HG03469 (cell line): ENCODE data around the gene GNG7.
"Not testable (repeated sequence)": the region's sequence is repeated elsewhere in the genome, so short reads cannot be mapped to it uniquely, and the experiment has no call there.

Experiments used
- ATAC-seq: cut with Tn5 transposase; IDR thresholded peaks from one replicate; pipeline ENCODE4 v1.9.1; 2021; ENCODE audit warnings: mild to moderate bottlenecking, moderate library complexity, moderate number of reproducible peaks; ENCODE audit not compliant: unreplicated experiment

Gene GNG7

DNA sequence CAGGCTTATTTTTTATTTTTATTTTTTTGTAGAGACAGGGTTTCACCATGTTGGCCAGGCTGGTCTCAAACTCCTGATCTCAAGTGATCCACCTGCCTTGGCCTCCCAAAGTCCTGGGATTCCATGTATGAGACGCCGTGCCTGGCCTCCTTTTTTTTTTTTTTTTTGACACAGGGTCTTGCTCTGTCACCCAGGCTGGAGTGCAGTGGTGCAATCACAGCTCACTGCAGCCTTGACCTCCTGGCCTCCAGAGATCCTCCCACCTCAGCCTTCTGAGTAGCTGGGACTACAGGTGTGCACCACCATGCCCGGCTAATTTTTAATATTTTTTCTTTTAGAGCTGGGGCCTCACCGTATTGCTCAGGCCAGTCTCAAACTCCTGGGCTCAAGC is 159.4 kb downstream of the GNG7 start:
- ATAC-seq = not testable (repeated sequence)

DNA sequence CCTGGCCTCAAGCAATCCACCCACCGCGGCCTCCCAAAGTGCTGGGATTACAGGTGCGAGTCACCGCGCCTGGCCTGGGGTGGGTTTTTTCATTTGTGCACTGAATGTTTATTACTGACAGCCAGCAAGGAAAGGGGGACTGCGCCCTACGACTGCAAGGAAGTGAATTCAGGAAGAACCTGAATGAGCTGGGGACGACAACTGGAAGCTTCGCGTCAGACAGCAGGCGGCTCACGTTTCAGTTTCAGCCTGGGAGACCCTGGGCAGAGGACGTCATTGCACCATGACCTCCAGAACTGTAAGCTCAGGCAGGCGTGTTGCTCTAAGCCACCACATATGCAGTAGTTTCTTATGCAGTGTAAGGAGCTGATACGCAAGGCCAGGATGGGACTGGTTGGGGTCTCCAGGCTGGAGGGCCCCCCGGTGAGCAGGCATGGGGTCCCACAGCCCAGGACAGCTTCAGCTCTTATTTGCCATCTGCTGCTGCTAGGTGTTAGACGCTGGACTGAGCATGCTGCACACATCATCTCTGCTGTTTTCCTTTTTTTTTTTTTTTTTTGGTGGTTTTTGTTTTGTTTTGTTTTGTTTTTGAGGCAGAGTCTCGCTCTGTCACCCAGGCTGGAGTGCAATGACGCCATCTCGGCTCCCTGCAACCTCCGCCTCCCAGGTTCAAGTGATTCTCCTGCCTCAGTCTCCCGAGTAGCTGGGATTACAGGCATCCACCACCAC is 160.0 kb downstream of the GNG7 start:
- no peak for ATAC-seq

DNA sequence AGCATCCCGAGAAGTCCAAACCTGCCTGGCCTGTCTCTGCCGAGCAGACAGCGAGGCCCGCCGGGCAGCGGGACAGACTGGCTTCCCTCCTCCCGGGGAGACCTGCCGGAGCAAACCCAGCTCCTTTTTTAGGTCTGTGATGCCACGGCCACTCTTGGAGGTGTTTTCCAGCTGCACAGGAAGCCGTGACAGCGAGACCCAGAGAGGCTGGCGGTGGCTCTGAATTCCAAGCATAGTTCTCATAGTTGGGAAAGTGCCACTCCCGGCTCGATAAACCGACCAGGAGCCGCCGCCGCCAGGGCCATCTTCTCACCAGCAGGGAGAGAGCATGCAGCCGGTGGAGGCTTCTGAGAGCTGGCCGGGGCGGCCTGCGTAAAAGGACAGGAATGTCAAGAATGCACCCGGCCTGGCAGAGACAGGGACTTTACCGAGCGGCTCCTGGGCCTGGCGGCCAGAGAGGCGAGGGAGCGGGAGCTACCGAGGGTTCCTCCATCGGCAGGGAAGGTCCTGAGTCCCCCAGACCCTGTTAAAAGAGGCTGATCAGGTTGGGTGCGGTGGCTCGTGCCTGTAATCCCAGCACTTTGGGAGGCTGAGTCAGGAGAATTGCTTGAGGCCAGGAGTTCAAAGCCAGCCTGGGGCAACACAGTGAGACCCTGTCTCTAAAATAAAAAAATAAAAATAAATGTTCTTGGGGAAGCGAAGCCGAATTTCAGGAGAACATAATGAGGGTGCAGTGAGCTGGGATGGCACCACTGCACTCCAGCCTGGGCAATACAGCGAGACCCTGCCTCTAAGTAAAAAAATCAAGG is 161.6 kb downstream of the GNG7 start:
- no peak for ATAC-seq

DNA sequence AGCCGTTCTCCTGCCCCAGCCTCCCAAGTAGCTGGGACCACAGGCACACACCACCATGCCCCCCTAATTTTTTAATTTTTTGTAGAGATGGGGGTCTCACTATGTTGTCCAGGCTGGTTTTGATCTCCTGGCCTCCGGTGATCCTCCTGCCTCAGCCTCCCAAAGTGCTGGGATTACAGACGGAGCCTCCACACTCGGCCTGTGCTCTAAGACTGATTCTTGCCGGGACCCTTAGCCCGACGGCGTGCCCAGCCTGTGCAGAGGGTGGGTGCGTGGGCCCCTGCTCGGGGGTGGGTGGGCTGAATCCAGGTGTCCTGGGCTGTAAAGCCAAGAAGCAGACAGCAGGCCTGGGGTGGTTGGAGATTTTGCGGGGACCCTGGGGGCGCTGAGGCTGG is 162.2 kb downstream of the GNG7 start:
- ATAC-seq = no peak

DNA sequence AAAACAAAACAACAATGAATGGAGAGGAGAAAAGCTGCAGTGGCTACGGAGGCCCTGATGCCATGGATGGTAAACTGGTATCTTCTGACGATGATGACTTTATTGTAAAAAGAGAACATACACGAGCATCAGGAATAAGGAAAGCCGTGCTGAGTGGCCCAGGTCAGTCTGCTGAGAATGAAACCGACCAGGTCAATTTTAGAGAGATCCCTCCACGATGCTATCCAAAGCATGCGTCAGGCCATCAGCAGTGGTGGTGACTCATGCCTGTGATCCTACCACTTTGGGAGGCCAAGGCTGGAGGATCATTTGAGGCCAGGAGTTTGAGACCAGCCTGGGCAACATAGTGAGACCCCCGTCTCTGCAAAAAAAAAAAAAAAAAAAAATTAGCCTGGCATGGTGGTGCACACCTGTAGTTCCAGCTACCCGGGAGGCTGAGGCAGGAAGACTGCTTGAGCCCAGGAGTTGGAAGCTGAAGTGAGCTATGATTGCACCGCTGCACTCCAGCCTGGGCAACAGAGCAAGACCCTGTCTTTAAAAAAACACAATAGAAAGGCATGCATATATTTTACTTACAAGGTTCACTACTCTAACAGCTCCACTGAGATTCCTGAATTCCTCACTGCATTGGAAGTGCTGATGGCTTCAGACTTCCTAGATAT is 164.3 kb downstream of the GNG7 start:
- no peak for ATAC-seq

DNA sequence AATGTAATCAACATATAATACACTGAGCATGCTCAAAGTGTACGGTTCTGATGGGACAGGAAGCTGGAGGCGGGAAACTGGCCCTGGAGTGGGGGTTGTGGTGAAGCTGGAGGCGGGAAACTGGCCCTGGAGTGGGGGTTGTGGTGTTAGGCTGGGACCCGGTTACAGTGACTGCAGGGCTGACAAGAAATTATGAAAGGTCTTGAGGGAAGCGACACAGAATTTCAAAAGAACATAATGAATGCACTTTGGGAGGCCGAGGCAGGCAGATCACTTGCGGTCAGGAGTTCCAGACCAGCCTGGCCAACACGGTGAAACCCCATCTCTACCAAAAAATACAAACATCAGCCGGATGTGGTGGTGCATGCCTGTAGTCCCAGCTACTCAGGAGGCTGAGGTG is 164.9 kb downstream of the GNG7 start:
- ATAC-seq = not testable (repeated sequence)

DNA sequence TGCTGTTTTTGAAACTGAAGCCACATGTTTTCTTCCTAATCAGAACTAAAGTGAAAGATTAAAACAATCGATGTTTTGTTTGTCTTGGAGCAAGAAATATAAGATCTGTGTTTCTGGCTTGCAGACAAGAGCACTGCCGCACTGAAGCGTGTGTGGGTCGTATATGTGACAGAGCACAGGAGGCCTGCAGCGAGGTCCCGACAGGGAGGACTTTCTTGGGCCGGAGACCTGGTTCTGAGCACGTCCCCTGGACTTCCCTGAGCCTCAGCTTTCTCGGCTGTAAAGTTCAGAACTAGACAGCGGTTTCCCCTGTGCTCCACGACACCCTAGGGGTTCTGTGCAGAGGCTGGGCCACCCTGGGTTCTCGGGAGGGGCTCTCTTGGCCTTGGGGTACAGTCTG is 166.0 kb downstream of the GNG7 start:
- ATAC-seq = no peak

DNA sequence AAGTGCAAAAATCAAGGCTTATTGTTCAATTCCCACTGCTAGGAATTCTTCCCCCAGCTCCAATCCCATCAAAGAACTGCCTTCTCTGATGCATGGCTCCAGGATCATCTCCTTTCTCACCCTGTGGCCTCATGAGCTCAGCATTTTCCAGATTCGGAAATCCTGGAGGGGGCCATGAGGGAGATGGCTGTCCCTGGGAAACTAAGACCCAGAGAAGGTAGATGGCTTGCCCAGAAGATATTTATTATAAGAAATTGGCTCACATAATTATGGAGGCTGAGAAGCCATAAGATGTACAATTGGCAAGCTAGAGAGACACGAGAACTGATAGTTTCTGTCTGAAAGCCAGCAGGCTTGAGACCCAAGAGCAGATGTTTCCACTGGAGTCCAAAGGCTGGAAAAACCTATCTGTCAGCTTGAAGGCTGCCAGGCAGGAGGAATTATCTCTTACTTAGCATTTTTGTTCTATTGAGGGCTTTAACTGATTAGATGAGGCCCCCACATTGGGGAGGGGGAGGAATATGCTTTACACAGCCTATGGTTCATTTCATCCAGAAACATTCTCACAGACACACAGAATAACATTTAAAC is 168.0 kb downstream of the GNG7 start:
- no peak for ATAC-seq

DNA sequence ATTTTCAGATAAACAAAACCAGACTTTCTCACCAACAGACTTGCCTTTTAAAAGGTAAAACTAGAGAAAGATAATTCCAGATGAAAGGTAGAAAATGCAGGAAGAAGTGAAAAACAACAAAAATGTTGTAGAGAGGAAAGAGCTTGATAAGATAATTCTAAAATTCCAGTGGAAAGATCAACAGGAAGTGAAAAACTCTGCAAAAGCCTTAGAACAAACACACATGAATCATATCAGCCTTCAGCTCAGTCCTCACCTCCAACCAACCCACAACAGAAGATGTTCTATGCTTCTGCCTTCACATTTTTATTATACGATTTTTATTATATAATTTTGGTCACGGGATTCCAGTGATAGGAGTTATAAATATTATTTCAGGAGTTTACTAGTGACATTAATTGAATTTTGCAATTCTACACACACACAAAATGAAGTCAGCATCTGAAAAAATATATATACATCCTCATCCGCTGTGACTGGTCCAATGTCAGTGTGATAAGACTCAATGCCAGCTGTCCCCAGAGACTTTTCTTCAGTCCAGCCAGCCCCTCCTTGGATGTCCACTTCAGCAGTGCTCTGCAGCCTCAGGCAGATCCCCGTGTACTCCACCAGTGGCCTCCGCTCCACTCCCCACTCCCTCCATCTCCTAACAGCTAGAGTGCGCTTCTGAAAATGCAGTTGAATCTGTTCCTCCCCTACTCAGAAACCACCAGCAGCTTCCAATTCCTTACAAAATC is 168.6 kb downstream of the GNG7 start:
- no peak for ATAC-seq

DNA sequence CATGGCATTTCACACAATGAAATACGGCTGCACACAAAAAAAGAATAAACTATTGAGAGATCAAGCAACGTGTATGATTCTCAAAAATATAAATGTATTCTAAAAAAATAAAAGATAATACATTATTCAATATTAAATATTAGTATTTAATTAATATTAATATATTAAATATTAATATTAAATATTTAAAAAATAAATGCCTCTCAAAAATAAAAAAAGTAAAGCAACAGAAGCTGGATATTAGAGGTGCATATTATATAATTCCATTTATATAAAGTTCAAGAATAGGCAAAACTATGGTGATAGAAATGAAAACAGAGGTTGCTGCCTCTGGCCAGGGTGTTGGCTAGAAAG is 169.4 kb downstream of the GNG7 start:
- ATAC-seq = no peak

DNA sequence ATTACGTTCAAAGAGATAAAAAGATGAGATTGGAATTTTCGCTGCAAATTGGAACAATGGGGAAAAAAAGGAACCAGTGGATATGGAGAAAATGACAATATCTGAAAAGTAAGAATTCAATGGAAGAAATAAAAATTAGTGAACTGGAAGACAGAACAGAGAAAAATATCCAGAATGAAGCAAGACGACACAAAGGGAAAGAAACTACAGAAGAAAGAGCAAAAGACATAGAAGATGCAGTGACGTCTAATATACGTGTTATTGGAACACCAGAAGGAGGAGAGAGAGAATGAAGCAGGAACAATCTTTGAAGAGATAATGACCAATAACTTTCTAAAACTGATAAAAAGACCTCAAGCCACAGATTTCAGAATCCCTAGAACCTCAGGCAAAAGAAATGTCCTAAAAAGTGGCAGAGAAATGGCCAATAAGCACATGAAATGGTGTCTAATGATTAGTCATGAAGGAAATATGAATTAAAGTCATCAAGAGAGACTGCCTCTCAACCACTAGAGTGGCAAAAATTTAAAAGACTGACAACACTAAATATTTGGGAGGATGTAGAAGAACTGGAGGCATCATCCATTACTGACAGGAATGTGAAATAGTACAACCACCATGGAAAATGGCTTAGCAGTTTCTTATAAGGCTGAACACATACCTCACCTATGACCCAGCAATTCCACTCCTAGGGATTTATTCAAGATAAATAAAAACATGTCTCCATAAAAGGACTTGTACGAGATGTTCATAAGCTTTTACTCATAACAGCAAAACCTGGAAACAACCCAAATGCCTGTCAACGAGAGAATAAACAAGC is 170.0 kb downstream of the GNG7 start:
- no peak for ATAC-seq

DNA sequence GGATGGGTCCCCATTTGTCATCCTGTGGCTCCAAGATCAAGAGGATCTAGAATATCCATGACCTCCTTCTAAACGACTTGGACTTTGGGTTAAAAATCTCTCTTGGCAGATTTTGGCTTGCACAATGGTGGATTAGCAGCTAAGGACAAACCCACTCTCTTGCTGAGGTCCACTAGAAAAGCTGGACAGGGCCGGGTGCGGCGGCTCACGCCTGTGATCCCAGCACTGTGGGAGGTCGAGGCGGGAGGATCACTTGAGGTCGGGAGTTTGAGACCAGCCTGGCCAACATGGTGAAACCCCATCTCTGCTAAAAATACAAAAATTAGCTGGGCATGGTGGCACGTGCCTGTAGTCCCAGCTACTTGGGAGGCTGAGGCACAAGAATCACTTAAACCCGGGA is 172.6 kb downstream of the GNG7 start:
- ATAC-seq = not testable (repeated sequence)

DNA sequence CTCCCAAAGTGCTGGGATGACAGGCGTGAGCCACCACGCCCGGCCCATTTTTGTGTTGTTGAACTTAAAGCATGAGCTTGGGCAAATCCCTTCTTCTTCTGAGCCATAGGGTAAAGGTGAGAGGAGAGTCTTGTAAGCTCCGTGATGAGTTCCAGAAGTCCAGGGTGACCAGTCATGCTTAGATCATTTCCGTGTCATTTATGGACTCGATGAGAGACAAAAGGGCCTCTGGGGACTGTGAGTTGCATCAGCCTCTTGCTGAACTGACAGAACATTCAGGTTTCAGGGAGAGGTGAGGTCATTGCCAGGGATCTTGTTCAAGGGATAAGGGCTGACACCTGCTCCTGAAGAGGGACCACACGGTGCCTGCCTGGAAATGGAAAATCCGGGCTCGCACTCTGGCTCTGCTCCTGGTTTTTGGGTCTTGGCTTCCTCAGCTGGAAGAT is 173.0 kb downstream of the GNG7 start:
- no peak for ATAC-seq

DNA sequence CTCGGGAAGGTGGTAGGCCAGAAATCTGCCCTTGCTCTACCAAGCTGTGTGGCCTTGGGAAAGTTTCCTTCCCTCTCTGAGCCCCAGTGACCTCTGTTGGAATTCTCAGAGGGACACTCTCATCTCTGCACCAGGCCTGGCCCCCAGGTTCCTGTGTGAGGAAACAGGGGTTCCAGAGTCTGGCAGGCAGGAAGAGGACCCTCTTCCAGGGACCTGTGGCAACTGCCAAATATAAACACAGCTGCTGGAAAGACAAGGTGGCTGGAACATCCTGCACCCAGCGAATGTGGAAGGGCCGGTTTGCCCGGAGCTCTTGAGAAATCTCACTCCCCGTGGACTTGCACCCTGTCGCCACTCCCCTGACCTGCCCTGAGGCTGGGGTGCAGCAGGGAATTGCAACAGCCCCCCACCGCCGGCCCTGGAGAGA is 173.8 kb downstream of the GNG7 start:
- no peak for ATAC-seq

DNA sequence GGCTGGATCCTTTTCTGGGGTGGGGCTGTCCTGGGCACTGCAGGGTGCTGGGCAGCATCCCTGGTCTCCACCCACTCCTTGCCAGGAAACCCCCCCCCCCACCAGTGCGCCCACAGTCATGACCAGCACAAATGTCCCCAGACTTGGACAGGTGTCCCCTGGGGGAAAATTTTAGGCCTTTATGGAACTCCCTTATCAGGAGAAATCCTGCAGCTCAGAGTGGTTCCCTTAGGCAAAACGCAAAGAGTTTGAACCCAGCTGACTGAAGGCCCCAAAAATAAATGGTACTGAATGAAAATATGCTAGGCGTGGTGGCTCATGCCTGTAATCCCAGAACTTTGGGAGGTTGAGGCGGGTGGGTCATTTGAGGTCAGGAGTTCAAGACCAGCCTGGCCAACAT is 174.8 kb downstream of the GNG7 start:
- no peak for ATAC-seq

DNA sequence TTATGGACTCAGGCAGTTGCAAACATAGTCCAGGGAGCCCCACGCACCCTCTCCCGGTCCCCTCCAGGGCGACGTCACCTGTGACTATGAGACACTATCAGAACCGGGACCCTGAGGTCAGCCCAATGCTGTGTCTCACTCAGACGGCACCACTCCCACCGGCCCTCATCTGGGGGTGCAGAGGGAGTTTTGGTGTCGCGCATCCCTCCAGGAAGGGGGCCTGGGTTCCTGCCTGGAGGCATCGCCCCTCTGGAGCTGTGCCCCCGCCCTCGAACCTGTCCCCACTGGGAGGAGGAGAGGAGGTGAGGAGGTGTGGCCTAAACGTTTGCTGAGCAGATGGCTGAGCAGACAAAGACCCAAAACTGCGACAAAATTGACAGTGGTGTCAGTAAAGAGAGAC is 175.3 kb downstream of the GNG7 start:
- ATAC-seq = no peak

DNA sequence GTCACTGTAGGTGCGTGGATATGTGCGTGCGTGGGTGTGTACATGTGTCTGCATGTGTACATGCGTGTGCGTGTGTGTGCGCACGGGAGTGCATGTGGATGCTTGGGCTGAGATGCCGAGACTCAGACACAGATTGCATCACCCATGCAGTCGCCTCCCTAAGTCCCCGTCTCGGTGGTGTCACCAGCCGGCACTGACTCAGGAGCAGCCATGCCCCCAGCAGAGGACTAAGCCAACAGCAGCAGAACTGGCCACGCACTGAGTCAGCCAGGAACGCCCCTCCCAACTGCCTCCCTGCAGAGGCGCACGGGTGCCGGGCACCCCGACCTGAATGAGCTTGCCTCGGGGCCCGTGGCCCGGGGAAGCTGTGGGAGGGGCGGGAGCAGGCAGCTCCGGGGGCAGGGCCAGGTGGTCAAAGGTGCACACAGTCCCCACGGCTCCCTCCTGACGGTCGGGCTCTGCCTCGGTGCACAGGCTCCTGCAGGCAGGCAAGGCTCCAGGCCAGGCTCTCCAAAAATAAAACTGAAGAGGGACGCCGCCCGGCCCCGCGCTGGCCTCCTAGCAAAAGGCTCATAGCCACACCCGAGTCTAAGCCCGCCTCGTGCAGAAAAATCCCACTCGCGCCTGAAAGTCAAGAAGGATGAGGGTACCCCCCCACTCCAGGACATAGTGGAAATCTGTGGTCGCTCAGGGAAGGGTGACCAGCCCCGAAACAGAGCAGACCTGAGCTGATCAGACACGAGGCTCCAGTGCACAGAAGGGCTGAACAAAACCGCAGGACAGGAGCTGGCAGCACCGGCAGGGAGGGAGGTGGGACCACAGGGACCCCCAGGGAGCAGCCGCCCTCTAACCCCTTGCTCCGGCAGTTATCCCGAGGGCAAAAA is 177.4 kb downstream of the GNG7 start:
- no peak for ATAC-seq

DNA sequence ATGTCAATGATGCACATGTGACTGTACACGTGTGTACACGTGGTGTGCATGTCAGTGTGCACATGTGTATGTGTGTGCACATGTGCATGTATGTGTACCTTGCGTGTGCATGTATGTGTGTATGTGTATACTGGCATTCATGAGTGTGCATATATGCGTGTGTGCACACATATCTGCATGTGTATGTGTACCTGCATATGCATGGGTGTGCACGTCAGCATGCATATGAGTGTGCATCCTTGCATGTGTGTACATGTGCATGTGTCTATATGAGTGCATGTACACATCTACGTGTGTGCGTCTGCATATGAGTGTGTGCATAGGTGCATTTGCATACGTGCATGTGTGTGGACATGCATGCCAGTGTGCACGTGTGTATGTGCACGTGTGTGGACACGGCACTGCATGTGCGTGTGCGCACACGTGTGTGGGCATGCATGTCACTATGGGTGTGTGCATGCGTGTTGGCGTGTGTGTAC is 178.1 kb downstream of the GNG7 start:
- no peak for ATAC-seq
